Kidney (tissue), 14 donors: ENCODE results near the gene SMIM10L2A. TPM values are rescaled to one million over a fixed set of nuclear protein-coding genes. Genes with fewer than 3 reads are reported as not detected.

Source experiments
- DNase-seq, 5 donors: peaks; one replicate each; pipeline ENCODE4 v3.0.0-alpha.2; 2013 to 2020
- FAIRE-seq: peaks from 2 replicates; lab custom pipeline; 2012; peaks lifted over from hg19 to GRCh38; lab: Jason Lieb, UNC
- H3K27ac ChIP-seq, 2 donors: one replicate each; pipeline ENCODE4 v1.7.0; 2013; ENCODE audit warnings: low read depth in 2 of 2, low read length in 2 of 2, inconsistent platforms in 1 of 2
- H3K27me3 ChIP-seq: one replicate; pipeline ENCODE4 v1.7.1; 2013; ENCODE audit warnings: low read length, inconsistent platforms; ENCODE audit not compliant: control insufficient read depth, insufficient read depth
- H3K36me3 ChIP-seq, 3 donors: one replicate each; pipeline versions ENCODE4 v1.7.0 to v1.7.1; 2013; ENCODE audit warnings: low read length in 3 of 3, control low read depth in 1 of 3, inconsistent platforms in 1 of 3; ENCODE audit not compliant: insufficient read depth in 3 of 3, control insufficient read depth in 2 of 3
- H3K4me1 ChIP-seq, 3 donors: one replicate each; pipeline versions ENCODE4 v1.7.0 to v1.7.1; 2013; ENCODE audit warnings: low read length in 3 of 3, inconsistent platforms in 1 of 3, low read depth in 1 of 3; ENCODE audit not compliant: control insufficient read depth in 2 of 3, insufficient read depth in 2 of 3
- H3K4me3 ChIP-seq, 3 donors: one replicate each; pipeline versions ENCODE4 v1.7.0 to v1.8.1; 2013; ENCODE audit warnings: low read length in 3 of 3, control low read depth in 1 of 3, inconsistent platforms in 1 of 3
- H3K9ac ChIP-seq, 3 donors: one replicate each; pipeline versions ENCODE4 v1.7.0 to v1.7.1; 2013; ENCODE audit warnings: low read length in 3 of 3, control low read depth in 1 of 3, inconsistent platforms in 1 of 3
- H3K9me3 ChIP-seq, 3 donors: one replicate each; pipeline versions ENCODE4 v1.7.0 to v1.7.1; 2013; ENCODE audit warnings: low read length in 3 of 3, control low read depth in 1 of 3, inconsistent platforms in 1 of 3; ENCODE audit not compliant: control insufficient read depth in 2 of 3, insufficient read depth in 1 of 3
- intact Hi-C: fragments of 100-400 bp; cut with DNase I; formaldehyde crosslinking; loops from one replicate; pipeline ENCODE4 v1.11.1; 2022
- polyA plus RNA-seq: library from polyadenylated mRNA; stranded (reverse); fragments of 350-450 nt; fragmentation: Illumina TruSeq; extraction: RNeasy Lipid Tissue Mini Kit (QIAGEN cat#74804); gene quantifications from one replicate; pipeline ENCODE4 v1.2.3, GENCODE V29; 2014; ENCODE audit warnings: low read depth, low replicate concordance; ENCODE audit not compliant: insufficient read depth
- total RNA-seq: library from RNA; stranded (reverse); fragmentation: NEBNext Ultra II Directional; extraction: Animal tissue kit (Norgen Biotek cat#: 25700); gene quantifications from one replicate; pipeline ENCODE4 v1.2.1, GENCODE V29; 2021
- TF ChIP-seq, protein P1 (sequence below): IDR thresholded peaks from 3 replicates; pipeline ENCODE4 v1.5.1; 2012; ENCODE audit warnings: mild to moderate bottlenecking, moderate library complexity, borderline replicate concordance; ENCODE audit not compliant: insufficient read depth; ENCODE audit errors: extremely low read depth
- donor health status: control.
- donor health status: control.
- donor health status: control.
- donor health status: control.
- donor health status: control.
- donor health status: DM: yes; HTN: yes; CAD: no.
- donor health status: Normal renal cell carcinoma (clear cell type).

The SMIM10L2A gene
- total and polyA plus RNA-seq, 2 donors from 2014 or later = 3.5 to 8.2 TPM

DNA sequence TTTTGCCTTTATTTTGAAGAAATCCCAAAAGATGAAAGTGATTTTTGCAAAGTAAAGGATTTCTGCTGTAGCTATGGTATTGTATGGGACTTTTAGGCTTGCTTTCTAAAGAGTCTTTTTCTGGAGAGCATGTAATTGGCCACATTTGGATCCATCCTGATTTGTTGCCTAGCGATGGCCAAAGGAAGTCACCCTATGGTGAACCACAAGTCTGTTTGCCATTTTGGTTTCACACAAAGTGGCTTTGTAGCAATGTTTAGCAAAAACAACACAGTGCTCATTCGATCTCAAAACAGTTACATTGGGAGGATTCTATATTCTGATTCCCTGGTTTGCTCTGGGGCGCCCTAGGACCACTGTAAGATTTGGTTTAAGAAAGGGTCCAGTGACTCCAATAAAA lies 54.6 kb downstream of the SMIM10L2A start:
- Histone ChIP-seq H3K4me1 (no peaks in the 10 kb centered on the region), H3K27ac (no peak overlapping the region), H3K9ac (no peak overlapping the region), H3K4me3 (no peak overlapping the region), H3K9me3 (no peaks in the 10 kb centered on the region), H3K36me3 (no peaks in the 10 kb centered on the region), H3K27me3 (peaks cover 2% of the 10 kb centered on the region)
- DNase-seq (no peak), FAIRE-seq (no peak)
- intact Hi-C loops = no loop called here
- TF ChIP-seq, protein P1, sequence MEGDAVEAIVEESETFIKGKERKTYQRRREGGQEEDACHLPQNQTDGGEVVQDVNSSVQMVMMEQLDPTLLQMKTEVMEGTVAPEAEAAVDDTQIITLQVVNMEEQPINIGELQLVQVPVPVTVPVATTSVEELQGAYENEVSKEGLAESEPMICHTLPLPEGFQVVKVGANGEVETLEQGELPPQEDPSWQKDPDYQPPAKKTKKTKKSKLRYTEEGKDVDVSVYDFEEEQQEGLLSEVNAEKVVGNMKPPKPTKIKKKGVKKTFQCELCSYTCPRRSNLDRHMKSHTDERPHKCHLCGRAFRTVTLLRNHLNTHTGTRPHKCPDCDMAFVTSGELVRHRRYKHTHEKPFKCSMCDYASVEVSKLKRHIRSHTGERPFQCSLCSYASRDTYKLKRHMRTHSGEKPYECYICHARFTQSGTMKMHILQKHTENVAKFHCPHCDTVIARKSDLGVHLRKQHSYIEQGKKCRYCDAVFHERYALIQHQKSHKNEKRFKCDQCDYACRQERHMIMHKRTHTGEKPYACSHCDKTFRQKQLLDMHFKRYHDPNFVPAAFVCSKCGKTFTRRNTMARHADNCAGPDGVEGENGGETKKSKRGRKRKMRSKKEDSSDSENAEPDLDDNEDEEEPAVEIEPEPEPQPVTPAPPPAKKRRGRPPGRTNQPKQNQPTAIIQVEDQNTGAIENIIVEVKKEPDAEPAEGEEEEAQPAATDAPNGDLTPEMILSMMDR = no peak

- Histone ChIP-seq H3K27ac (no peak overlapping the region), H3K27me3 (peaks cover 2% of the 10 kb centered on the region), H3K36me3 (no peaks in the 10 kb centered on the region), H3K9ac (no peak overlapping the region), H3K4me3 (no peak overlapping the region), H3K4me1 (no peaks in the 10 kb centered on the region), H3K9me3 (no peaks in the 10 kb centered on the region)
- intact Hi-C loops = no loop called here
- DNase-seq (peak; percentile 60 to 89 (median 71)), FAIRE-seq (peak; percentile 96)
- TF ChIP-seq, protein P1 = peak; percentile 49
Observed at GRCh38 chrX:135477576-135477975, 55.8 kb downstream of the SMIM10L2A start.

Other genes starting within 250 kb of the SMIM10L2A start
- gene ETDA, start 169.9 kb upstream of the SMIM10L2A start, total RNA-seq = not detected
- not detected for gene ETDA, start 169.9 kb upstream of the SMIM10L2A start, polyA plus RNA-seq
- not detected for gene ETDC, start 112.5 kb upstream of the SMIM10L2A start, total RNA-seq
- not detected for gene ETDC, start 112.5 kb upstream of the SMIM10L2A start, polyA plus RNA-seq
- 11.6 TPM for gene ZNF75D, start 77.8 kb upstream of the SMIM10L2A start, total RNA-seq
- 8.5 TPM for gene ZNF75D, start 77.8 kb upstream of the SMIM10L2A start, polyA plus RNA-seq
- gene ZNF449, start 77.1 kb upstream of the SMIM10L2A start, total RNA-seq = 8.7 TPM
- 3.1 TPM for gene ZNF449, start 77.1 kb upstream of the SMIM10L2A start, polyA plus RNA-seq
- gene INTS6L, start 98.7 kb downstream of the SMIM10L2A start, total RNA-seq = 7.7 TPM
- 4.7 TPM for gene INTS6L, start 98.7 kb downstream of the SMIM10L2A start, polyA plus RNA-seq